Suprapubic skin (tissue), 2 donors: ENCODE data around the gene PPP2R5C.

Source experiments
- EP300 ChIP-seq: sonication (generic); formaldehyde crosslinking; IDR thresholded peaks from one replicate; pipeline ENCODE4 v1.6.1; 2017; ENCODE audit warnings: antibody characterized with exemption
- POLR2A ChIP-seq, 2 donors: fragments of 450-650 bp; IDR thresholded peaks; one replicate each; pipeline ENCODE4 v1.6.1; 2017; ENCODE audit warnings: antibody characterized with exemption in 2 of 2, mild to moderate bottlenecking in 2 of 2, moderate library complexity in 2 of 2

DNA sequence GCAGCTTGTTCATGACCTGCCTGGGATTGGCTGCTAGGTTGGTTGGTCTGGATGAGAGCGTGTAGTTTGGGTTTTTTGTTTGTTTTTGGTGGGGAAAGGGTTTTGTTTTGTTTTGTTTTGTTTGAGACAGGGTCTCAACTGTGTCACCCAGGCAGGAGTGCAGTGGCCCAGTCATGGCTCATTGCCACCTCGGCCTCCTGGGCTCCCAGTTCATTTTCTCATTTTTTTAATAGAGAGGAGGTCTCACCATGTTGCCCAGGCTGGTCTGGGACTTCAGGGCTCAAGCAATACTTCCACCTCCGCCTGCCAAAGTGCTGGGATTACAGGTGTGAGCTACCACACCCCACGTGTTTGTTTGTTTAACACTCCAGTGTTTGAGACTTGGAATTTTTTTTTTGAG is 206.7 kb downstream of the PPP2R5C start:
- TF ChIP-seq EP300 (no peak), POLR2A (IDR thresholded peaks at IDR 0.05) (no peak)
